Right forelimb (tissue), 1 donor: Measurements from ENCODE around the gene PIGA.
A peak's percentile ranks its signal among the peaks of the same experiment; 100 is the strongest.
"Not testable (repeated sequence)": the region's sequence is repeated elsewhere in the genome, so short reads cannot be mapped to it uniquely, and the experiment has no call there.

Experiments used
- DNase-seq: peaks from one replicate; pipeline ENCODE4 v3.0.0-alpha.2; 2018

PIGA gene

DNA sequence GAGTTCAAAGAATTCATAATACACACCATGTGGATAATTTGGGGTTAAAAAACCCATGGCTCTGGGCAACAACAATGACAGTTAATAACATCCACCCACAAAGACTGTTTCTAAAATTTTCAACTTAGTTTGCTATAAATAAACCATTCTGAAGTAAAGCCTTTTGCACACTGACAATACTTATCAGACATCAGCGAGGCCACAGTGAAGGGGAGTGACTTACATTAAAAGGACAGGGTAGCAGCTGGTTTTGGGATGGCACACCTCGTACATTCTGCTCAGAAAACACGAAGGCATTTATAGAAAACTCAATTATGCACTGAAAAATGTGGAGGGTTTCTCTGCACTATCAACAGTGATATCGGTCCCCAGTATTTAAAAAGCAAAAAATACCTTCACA is 15.0 kb downstream of the PIGA start:
- DNase-seq = no peak

DNA sequence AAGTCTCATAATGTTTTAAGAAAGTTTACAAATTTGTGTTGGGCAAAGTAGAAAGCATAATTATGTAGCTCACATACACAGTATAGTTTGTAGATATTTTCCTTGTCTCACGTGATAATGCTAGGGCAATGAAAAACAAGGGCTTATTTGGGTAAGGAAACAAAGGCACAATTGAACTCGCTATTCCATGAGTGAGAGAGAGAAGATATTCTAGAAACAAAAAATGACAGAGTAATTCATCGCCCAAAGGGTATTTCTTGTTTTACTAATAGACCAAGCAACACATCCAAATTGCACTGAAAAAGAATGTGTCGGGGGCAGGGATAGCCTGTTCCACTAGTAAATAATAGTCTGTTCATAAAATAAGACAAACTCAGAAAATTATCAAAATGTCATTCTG is 16.2 kb downstream of the PIGA start:
- DNase-seq = no peak

DNA sequence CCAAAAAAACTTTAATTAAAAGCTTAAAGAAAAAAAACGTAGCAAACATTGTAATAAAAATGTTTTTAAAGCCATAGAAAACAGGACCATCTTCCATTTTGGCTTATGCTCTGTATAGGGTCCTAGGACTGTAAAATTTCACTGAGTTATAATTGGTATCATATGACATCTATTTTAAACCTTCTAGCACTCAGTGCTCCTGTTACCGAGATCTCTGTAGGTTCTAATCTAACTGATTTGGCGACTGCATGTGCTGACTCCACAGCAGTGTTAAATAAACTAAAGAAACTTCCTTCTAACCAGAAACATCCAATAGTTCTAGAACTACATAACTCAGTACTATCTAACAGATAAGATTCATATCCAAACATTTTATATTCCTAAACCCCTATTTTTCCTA is 19.8 kb downstream of the PIGA start, which contains the start of gene ASB11:
ASB11 (minus strand) TSS at position 132 of the 400 bp plus-strand sequence; CDS start at position 97, 35 bp downstream.
- no peak for DNase-seq

DNA sequence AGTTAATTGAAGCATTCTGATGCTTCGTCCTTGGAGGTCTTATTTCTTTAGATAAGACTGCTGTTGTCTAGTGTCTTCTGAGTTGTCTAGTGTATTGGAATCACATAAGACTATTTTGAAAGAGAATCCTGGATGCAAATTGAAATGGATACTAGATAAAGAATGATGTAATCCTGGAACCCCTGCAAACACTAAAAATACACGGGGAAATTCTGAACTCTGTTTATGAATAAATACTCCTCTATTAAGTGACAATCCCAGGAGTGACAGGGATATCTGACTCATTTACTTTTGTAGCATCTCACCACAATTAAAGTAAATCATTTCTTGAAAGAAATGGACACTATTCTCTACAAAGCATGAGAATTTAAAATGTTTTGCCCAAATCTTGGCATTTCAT is 20.9 kb downstream of the PIGA start:
- DNase-seq = no peak

DNA sequence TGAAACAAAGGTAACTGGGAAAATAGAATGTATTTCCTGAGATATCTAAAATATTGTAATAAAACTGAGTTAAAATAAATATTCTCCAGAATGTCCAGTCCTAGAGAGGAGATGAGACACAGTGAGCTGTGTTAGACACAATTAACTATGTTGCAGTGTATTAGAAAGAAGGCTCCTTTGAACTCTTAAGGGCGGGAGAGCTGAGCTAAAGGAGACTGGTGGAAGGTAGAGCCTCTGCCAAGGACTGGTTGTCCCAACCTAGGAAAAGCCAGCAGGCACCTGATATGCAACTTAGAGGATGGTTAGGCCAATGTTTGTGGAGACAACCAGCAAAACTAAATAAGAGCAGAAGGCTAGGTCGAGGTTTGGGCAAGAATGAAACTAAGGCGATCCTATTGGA is 24.2 kb downstream of the PIGA start:
- DNase-seq = no peak

DNA sequence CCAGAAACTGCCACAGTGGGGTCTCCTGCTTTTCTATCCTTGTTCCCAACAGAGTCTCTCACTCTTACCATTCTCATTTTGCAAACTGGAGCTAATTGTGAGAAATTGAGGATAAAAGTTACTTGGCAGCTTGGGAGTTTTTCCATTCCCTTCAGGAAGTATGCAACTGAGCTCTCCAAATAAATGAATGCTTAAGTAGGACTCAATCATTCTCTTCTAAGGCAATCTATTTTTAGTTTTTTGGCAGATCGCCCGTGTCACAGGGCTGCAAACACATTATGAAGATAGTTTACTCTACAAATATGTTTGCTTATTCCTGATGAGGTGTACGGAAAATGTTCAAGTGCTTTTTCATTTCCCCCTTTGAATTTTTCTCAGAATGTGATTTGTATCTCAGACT is 25.2 kb downstream of the PIGA start:
- DNase-seq = no peak

DNA sequence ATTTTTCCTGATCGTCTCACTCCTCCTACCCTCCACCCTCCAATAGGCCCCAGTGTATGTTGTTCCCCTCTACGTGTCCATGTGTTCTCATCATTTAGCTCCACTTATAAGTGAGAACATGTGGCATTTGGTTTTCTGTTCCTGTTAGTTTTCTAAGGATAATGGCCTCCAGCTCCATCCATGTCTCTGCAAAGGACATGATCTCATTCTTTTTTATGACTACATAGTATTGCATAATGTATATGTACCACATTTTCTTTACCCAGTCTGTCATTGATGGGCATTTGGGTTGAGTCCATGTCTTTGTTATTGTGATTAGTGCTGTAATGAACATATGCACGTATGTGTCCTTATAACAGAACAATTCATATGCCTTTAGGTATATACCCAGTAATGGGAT is 29.4 kb downstream of the PIGA start:
- DNase-seq = not testable (repeated sequence)

DNA sequence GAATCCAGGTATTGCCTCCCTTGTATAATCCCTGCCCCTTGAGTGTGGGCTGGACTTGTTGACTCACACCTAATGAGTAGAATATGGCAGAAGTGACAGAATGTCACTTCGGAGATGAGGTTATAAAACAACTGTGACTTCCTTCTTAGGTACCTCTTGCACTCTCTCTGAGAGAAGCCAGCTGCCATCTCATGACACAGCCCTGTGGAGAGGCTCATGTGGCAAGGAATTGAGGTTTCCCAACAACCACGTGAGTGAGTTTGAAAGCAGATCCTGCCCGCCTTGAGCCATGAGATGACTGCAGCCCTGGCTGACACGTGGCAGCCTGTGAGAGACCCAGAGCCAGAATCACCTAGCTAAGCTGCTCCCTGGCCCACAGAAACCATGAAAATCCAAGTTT is 33.4 kb downstream of the PIGA start:
- DNase-seq = no peak

DNA sequence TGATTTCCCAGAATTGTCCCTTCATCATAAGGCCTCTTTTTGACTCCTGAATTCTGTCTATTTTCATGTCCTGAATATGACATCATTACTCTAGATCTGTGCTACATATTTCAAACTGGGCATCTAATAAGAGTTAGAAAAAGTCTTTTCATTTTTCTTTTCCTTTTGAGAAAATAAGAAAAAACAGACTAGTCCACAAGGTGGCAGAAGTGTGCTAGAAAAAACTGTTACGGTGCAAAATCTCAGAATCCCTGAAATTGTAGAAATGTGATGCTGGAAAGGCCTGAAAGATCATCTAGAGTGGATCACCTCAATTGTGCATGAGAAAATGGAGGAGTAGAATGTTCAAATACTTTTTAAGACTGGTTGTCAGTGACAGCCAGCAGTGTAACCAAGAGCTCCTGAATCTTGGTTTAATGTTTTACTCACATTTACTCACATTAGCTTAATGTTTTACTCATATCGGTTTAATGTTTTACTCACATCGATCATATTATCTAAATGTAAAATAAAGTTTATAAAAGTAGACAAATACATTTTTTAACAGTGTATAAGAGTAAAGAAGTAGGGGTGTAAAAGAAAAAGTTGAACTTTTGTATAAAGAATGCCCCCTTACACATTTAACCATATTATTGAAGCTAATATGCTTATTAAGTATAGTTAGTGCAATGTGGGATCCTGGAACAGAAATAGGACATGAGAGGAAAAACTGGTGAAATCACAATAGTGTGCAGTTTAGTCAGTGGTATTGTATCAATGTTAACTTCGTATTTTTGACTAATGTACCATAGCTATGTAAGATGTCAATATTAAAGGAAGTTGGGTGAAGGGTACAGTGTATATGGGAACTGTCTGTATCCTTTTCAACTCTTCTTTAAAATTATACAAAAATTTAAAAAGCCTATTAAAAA is 35.1 kb downstream of the PIGA start:
- no peak for DNase-seq

DNA sequence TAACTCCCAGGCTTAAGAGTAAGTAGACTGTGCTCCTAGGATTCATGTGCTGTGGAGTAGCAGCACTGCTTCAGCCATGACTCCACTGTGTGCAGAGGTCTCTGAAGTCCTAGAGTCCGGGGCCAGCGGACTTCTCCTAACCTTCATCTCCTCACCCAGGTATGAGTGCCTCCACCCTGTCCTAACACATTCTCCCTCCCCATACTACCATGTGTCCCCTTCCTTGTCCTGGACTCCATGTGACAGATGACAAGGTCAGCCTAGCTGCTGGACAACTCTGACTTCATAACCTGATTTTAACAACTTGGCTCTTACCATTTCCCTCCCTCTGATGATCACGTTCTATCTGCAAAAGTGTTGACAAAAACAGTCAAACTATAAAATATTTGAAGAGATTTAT is 36.5 kb downstream of the PIGA start:
- DNase-seq = no peak

DNA sequence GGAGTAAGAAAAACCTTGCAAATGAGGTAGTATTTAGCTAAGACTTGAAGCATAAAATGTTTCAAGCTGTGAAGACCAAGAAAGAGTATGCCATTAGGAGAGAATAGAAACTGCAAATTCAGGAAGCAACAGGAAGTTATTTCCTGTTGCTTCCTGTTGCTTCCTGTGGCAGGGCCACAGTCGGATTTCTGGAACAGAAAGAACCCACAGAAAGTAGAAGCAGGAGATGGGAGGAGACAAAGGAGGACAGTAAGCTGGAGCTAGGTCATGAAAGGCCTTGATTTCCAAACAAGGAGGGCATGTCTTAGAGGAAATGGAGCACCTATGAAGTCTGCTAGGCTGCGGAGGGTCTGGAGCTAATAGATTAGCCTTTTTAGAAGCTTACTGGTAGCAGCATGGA is 37.1 kb downstream of the PIGA start:
- DNase-seq = no peak

DNA sequence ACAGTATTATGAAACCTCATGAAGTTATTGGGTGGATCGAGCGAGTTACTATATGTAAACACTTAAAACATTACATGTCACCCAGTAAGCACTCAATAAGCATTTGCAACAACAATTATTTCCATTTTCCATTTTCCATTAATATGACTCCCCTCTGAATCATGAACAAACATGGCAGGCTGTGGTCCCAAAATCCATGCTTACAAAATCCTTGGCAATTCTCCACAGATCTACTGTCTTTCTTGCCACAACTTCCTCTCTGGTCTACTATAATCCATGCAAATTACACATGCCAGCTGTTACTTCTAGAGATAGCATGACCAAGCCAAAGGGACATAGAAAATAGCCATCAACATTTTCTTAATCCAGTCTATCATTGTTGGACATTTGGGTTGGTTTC is 41.9 kb downstream of the PIGA start:
- DNase-seq = no peak

DNA sequence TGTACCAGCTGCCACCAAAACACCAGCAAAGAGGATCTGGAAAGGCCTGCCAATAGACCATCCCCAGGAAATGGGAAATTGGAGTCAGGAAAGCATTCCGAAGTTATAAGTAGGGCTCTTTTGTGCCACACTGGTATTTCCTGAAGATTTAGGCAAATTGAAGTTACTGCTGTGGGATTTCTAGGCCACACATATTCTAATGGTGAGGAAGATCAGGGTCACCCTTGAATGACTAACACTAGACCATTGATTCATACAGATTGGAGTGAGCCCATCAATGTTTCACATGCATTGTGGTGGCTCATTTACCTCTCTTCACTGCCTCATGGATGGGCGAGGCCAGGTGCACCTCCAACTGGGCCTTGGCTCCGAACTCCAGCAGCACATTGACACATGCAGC is 42.5 kb downstream of the PIGA start:
- DNase-seq = no peak

DNA sequence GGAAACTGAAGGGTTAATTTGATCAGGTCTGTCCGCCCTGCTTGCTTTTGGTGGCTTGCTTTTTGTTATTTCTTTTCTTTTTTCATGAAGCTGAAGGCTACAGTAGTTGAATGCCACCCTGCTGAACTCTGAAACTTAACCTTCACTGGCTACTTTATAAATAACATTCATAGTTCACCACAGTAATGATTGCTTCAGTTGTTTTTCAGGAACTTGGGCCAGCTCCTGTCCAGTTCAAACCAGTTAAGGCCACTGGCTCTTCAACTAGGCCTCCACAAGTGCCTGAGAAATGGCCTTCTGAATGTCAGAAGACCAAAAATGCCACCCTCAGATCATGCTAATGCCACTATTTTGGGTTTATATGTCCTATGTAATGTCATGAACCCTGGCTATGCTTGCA is 57.7 kb downstream of the PIGA start:
- DNase-seq = no peak

DNA sequence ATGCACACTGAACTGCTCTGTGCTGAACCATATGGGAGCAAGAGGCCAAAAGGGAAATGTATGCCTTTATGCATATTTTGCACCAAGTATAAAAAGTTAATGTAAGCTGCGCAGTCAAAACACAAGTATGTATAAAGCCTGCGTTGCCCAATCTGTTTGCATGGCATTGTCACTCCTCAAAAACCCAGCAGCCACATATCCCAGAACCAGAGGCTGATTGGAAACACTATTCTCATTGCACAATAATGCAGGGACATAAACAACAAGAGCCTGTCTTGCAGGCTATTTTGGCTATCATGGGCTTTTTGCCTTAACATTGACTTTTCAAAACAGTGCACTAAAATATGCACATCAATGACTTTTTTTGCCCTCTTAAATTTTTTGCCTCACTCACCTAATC is 60.4 kb downstream of the PIGA start:
- DNase-seq = no peak

DNA sequence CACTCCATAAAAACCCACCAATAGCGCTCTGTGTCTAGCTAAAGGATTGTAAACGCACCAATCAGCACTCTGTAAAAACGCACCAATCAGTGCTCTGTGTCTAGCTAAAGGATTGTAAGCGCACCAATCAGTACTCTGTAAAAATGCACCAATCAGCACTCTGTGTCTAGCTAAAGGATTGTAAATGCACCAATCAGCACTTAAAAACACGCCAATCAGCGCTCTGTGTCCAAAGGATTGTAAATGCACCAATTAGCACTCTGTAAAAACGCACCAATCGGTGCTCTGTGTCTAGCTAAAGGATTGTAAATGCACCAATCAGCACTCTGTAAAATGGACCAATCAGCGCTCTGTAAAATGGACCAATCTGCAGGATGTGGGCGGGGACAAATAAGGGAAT is 62.0 kb downstream of the PIGA start:
- not testable (repeated sequence) for DNase-seq

DNA sequence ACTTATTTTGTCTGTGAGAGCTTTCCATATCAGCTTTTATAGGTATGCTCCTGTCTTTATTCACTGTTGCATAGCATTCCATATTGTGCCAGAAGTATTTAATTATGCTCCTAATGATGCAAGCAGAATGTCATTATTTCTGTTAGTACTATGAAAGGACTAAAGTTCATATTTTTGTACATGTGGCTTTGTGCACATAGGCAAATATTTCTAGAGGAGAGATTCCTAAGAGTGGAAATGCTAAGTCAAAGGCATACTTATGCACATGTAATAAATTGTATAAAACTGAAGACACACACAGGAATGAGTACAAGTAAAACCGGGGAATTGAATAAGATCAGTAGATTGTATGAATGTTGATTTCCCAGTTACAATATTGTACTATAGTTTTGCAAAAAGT is 63.6 kb downstream of the PIGA start:
- no peak for DNase-seq

DNA sequence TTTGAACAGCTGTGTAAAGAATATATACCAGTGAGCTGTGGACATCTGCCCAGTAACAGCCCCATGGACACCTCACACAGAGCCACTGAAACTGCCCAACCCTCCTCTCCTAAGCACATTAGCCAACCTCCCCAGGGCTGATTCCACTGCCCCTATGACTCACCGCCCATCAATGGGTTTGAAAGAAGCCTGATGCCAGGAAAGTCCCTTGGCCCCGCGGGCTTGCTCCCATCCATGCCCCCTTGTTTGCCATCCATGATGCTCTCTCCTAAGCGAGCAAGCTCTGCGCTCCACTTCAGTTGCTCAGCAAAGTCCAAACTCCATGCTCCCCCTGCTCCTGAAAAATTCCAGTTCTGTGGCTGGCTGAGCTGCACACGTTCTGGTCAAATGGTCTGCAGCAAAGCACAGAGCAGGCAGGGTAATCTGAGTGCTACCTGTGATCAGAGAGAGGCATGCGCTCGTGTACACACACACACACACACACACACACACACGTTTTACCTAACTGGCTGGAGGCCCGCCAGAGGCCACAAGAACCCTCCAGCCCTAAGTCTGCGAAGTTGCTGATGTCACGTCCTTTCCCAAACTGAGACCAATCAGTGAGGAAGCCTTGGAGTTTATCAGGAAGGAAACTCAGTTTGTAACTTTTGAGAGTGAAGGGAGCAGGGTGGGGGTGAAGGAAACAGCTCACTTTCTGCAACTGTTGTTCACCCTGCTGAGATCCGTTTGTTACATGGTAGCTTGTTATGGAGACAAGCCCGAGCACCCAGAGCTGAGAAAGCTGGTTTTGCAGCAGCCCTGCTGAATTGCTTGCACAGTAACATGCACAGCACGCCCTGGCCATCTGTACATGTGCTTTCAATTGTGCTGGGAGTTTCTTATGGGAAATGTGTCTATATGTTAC is 65.5 kb downstream of the PIGA start, which contains the start of gene ASB9:
ASB9 (minus strand) TSS at position 466 of the 904 bp plus-strand sequence; CDS start at position 257, 209 bp downstream.
- DNase-seq = peak; percentile 51
